Body of pancreas (tissue), 4 donors: ENCODE data around the gene FFAR2.

ENCODE experiments used
- CTCF ChIP-seq, 7 experiments: fragments of 450-650 bp in 4 of 7; fragments of 200-600 bp in 3 of 7; sonication (generic) in 3 of 7; IDR thresholded peaks; one replicate each; pipeline ENCODE4 v1.5.1; 2016 to 2019; ENCODE audit warnings: antibody characterized with exemption in 7 of 7
- POLR2A ChIP-seq, 3 donors: fragments of 450-650 bp; IDR thresholded peaks; one replicate each; pipeline ENCODE4 v1.6.1; 2016; ENCODE audit warnings: antibody characterized with exemption in 3 of 3, mild to moderate bottlenecking in 2 of 3

GRCh38 chr19:35404879-35405622 lies 43.0 kb upstream of the FFAR2 start:
- TF ChIP-seq CTCF (IDR thresholded peaks at IDR 0.05) (no peak), POLR2A (IDR thresholded peaks at IDR 0.05) (no peak)
